ENCODE measurements around the gene AJAP1.
"Not testable (repeated sequence)": the region's sequence is repeated elsewhere in the genome, so short reads cannot be mapped to it uniquely, and the experiment has no call there.

AJAP1 gene

DNA sequence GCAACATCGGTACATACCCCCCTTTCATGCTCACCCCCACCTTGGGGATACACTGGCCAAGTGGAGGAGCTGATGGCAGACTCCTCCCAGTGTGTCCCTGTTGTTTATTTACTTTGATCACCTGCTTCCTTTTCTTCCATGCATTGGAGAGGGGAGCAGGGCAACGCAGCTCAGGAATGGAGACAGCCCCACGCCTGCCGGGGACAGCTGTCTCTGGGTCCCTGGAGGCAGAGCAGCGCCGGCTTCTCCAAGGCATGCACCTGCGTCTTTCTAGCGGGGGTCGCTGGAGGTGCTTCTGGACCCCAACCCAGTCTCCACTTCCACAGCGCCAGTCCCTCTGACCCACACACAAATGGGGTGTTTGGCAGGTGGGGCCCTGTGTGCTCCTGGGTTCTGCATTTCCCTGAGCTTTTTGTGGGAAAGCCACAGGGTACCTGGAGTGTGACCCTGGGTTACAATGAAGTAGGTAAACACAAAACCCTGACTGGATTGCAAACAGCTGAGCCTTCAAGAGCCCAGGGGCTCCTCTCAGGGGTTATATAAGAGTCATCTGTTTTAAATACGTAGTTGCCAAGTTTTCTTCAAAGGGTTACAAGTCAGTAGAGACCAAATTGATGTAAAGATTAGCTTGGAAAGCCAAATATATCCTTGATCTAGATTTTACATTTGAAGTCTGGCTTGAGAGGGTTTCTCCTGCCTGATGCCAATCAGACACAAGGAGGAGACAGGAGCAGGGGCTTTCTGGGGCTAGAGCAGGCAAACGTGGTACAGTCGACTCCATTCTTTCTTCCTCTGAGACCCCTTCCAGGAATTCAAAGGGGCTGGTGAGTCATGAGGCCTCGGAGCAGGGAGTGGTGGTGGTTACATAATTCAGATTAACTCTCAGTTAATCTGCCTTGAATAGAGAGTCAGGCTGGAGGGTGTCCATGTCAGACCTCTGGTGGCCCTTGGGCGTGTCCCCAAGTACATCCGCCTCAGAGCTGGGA, 4.5 kb downstream of the AJAP1 start:
- DNase-seq: no peak

- no peak for DNase-seq
Measured at GRCh38 chr1:4660917-4661594, 6.6 kb downstream of the AJAP1 start.

DNA sequence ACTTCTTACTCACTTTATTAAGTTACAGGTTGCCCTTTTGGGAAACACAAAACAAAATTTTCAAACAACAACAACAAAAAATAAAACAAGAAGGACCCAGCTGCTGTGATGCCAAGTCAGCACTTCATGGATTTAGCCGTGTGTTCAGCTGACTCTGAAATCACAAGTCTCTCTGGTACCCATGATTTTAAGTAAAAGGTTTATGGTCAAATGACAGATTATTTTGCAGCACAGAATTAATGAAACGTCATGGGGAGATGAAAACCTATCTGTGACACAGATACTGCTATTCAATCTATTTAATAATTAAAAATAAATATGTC, 7.1 kb downstream of the AJAP1 start:
- no peak for DNase-seq

GRCh38 chr1:4662168-4662567, 7.8 kb downstream of the AJAP1 start:
- no peak for DNase-seq

- no peak for DNase-seq
Measured at GRCh38 chr1:4662723-4663122, 8.3 kb downstream of the AJAP1 start.

DNA sequence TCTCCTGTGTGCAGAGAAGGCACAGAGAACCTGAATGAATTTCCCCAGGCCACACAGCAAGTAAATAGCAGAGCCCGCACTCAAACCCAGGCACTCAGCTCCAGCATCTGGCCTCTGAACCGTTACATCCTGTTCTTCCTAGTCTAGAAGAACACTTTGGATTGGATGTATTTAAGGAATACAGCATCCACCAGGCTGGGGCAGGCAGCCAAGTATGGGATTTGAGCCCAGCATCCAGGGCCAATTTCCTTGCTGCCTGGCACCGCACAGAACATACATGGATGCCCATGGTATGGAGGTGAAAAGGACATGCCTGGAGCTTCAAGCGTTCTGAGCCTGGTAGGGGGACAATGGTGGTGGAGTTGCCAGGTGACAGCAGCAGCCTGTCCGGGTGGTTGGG, 9.7 kb downstream of the AJAP1 start:
- DNase-seq: no peak

GRCh38 chr1:4664606-4665005, 10.2 kb downstream of the AJAP1 start:
- no peak for DNase-seq

DNA sequence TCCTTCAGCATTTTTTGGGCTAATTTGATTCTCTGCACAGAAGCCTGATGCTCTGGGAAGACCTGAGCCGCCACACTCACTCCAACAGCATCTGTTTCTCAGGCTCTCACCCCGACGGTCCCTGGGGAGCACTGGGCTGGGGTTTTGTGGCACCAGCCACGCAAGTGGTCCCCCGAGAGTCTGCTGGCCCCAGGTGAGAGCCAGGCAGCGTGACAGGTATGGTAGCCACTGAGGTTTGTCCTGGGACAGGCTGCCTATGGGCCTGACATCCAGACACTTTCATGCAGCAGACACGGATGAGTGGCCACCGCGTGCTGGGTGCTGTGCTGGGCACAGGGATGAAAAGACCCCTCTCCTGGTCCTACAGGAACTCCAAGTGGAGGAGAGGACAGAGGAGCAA, 11.0 kb downstream of the AJAP1 start:
- no peak for DNase-seq

DNA sequence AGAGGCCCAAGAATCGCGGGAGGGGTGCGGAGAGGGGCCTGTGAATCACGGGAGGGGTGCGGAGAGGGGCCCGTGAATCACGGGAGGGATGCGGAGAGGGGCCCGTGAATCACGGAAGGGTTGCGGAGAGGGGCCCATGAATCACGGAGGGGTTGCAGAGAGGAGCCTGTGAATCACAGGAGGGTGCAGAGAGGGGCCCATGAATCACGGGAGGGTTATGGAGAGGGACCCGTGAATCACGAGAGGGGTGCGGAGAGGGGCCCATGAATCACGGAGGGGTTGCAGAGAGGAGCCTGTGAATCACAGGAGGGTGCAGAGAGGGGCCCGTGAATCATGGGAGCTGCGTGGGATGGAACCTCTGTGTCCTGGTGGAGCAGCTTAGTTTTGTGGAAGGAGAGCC, 12.3 kb downstream of the AJAP1 start:
- not testable (repeated sequence) for DNase-seq

DNA sequence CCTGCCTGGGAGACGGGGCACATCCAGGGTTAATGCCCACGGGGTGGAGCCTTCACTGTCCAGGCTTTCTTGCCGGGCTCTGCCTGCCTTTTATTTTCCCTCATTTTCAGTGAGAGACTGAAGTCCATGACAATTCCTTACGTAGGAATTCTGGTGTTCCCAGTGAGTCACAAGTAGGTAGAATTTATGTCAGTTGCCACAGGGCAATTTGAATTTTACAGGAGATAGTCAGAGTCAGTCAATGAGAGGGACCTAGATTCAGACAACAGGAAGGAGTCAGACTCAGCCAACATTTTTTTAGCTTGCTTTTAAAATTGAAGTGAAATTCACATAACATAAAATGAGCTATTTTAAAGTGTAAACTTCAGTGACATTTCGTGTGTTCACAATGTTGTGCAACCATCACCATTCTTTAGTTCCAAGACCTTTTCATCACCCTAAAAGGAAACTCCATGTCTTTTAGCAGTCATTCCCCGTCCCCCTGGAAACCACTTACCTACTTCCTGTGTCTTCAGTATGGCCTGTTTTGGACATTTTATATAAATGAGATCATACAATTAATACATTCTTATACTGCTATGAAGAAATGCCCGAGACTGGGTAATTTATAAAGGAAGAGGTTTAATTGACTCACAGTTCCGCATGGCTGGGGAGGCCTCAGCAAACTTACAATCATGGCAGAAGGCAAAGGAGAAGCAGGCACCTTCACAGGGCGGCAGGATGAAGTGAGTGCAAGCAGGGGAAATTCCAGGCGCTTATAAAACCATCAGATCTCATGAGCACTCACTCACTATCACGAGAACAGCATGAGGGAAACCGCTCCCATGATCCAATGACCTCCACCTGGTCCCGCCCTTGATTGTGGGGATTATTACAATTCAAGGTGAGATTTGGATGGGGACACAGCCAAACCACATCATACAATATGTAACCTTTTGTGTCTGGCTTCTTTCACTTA, 14.6 kb downstream of the AJAP1 start:
- no peak for DNase-seq

DNA sequence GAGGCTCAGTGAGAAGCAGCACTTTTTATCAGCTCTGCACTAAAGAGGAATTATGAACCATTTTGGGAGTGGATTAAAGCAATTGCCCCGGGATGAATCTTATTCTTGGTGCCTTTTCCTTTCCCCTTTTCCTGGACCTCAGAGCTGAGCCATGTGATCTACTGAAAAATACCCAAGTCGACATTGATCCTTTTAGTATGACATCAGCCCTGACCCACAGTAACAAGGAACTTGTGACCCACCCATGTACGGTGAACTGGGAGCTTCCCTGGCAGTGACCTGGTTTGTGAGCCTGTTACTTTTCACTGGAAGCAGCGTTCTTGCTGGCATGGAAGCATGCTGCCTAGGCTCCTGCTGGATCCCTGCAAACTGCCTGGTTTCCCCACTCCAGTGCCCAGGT, 15.9 kb downstream of the AJAP1 start:
- no peak for DNase-seq

GRCh38 chr1:4671828-4672227, 17.4 kb downstream of the AJAP1 start:
- no peak for DNase-seq

DNA sequence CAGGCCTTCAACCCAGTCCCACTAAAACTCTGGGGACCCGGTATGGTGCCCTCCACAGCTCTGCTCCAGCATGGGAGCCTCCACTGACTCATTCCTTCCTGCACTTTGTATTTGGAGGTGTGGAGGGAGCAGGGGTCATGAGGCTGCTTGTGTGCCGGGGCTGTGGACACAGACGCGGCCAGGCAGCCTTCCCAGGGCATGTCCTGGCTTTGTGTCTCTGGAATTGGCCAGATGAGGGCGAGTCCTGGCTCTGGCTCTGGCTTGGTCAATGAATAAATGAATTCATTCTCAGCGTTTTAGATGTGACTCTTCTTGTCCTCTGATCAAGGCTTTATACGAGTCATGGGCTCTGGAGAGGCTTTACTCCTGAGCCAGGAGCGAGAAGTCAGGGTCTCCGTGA, 19.1 kb downstream of the AJAP1 start:
- DNase-seq: no peak

GRCh38 chr1:4674117-4674516, 19.7 kb downstream of the AJAP1 start:
- no peak for DNase-seq

GRCh38 chr1:4674676-4675075, 20.3 kb downstream of the AJAP1 start:
- DNase-seq: no peak

- DNase-seq: no peak
Measured at GRCh38 chr1:4675454-4676186, 21.2 kb downstream of the AJAP1 start.

GRCh38 chr1:4676253-4676652, 21.8 kb downstream of the AJAP1 start:
- DNase-seq: no peak

DNA sequence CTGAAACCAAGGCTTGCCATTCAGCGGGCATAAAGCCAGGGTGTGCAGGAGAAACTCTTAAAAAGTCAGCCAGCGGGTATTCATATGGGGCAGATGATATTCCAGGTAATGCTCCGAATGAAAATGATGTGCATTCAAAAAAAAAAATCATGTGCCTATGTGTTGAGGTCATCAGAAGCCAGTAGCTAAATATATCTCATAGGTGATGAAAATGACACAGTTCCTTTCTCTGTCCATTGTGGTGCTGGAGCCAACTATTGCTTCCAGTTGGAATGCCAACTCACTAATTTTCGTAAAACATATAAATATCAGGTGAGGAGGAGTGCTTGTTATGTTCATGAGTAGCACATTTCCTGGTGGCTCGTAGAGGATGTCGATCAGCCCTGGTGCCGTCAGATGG, 23.2 kb downstream of the AJAP1 start:
- DNase-seq: no peak

DNA sequence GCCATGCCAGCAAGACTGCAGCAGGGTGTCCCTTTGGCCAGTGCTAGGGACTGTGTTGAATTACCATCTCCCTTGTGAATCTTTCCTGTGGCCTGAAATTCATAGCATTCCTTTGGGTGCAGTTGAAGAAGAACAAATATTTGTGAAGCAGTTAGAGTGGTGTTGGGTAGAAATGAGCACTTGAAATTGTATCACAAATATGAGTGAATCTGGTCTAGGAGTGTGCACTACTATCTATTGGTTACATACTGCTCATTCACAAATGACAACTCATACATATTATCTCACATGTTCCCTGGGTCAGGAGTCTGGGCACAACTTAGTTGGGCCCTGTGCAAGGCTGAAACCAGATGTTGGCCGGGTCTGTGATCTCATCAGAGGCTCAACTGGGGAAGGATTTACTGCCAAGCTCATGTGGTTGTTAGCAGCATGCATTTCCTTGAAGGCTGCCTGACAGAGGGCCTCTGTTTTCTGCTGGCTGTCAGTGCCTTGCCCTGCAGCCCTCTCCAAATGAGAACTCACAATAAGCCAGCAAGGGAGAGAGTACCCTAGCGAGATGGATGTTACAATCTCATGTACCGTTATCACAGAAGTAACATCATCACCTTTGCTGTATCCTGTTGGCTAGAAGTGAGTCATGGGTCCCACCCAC, 23.8 kb downstream of the AJAP1 start:
- no peak for DNase-seq

DNA sequence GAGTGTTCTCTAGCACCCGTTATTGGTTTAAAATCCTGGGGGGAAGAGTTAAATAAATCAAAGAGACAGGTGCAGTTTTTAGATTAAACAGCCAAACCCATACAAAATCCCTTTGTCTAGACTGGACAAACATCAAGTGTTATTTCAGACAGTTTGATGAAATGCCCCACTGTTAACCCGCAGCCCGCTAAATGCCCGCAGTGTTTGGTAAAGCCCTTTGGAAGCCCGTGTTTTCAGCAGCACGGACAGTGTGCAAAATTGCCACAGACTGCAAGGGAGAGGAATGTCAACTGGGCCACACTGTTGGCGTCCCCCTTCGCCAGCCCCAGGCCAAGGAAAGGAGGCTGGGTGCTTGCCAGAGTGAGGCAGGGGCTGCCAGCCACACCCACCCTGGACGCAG, 26.6 kb downstream of the AJAP1 start:
- no peak for DNase-seq

GRCh38 chr1:4682607-4683220, 28.3 kb downstream of the AJAP1 start:
- DNase-seq: no peak

GRCh38 chr1:4684136-4684535, 29.7 kb downstream of the AJAP1 start:
- DNase-seq: no peak
